ES-I3 (cell line): ENCODE measurements around the gene CADM2.

Experiments
- H3K36me3 ChIP-seq: 2 replicates; pipeline ENCODE4 v1.6.1; 2013; ENCODE audit warnings: mild to moderate bottlenecking, low read length, control low read depth, moderate library complexity; ENCODE audit not compliant: insufficient read depth
- H3K4me1 ChIP-seq: 2 replicates; pipeline ENCODE4 v1.6.1; 2013; ENCODE audit warnings: mild to moderate bottlenecking, control low read depth, low read length; ENCODE audit not compliant: insufficient read depth
- H3K9ac ChIP-seq: 2 replicates; pipeline ENCODE4 v1.6.1; 2013; ENCODE audit warnings: low read depth, mild to moderate bottlenecking, low read length, moderate library complexity
- H3K9me3 ChIP-seq: 2 replicates; pipeline ENCODE4 v1.6.1; 2013; ENCODE audit warnings: mild to moderate bottlenecking, low read length, moderate library complexity; ENCODE audit not compliant: control insufficient read depth, insufficient read depth

The CADM2 gene

DNA sequence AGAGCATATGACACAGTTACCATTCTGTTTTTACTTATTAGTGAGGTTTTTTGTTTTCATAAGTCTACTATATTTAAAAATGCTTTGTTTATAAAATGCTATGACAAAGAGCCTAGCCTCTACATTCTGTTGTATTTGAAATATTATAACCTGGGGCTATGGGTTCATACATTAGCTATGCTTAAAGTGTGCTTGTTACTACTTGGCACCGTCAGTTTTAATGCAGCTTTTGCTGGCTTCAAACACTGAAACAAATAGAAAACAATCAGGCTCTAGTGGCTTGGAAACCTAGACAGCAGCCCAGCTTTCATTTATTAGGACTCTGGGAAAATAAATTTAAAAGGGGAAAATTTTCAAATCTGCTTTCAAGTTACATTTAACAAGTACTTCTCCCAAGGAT, 635.9 kb downstream of the CADM2 start:
- no peaks in the 10 kb centered on the region for H3K4me1 ChIP-seq
- H3K36me3 ChIP-seq: no peaks in the 10 kb centered on the region
- no peaks in the 10 kb centered on the region for H3K9me3 ChIP-seq
- no peak overlapping the region for H3K9ac ChIP-seq

DNA sequence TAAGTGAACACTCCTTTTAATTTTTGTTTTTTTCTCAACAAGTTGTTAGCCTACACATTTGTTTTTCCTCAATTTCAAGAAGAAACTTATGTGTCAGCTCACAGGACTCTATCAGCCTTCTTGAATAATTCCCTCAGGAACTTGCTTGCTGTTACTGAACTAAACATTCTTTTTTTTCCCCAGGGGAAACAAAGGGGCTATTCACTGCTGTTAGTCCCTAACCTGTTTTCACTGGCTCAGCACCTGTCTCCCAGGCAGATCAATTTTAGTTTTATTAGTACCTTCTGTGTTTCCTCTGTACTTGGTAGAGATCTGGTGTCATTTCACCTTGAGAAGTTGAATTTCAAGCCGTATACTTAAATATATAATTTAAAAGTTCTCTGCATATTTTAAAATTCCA, 644.6 kb downstream of the CADM2 start:
- H3K4me1 ChIP-seq: no peaks in the 10 kb centered on the region
- H3K36me3 ChIP-seq: no peaks in the 10 kb centered on the region
- no peak overlapping the region for H3K9ac ChIP-seq
- H3K9me3 ChIP-seq: no peaks in the 10 kb centered on the region

DNA sequence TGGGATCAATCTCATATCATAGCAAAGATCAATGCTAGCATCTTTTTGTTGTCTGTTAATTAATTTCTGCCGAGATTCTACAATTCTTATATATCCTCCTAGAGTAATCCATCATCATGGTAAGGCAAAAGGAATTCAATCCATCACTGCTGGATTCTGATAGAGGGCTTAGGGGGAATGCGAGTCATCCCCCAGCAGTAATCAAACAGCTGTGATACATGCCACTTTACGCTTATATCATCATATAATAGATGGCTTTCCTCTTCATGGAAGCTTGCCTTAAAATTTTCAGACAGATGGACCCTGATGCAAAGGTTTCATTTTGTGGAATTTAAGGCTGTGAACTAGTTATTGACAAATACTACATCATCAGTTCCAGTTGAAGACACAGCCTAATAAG, 645.9 kb downstream of the CADM2 start:
- Histone ChIP-seq H3K9ac (no peak overlapping the region), H3K36me3 (no peaks in the 10 kb centered on the region)

DNA sequence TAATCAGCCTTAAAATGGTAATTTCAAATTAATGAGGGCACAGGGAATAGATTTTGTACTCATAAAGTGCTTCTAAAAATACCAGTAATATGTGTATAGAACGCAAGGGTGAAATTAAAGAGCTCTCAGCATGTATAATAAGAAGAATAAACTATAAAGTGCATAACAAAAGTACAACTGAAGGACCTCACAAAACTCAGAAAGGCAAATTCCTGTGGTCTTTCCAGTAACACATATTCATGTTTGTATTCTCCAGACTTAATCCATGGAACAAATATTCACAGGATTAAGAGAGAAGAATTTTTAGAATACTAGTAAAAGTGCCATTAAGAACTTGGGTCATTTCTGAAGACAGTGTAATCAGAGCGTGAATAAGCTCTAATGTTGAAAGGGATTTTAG, 646.3 kb downstream of the CADM2 start:
- no peaks in the 10 kb centered on the region for H3K4me1 ChIP-seq
- no peaks in the 10 kb centered on the region for H3K9me3 ChIP-seq
- H3K9ac ChIP-seq: no peak overlapping the region
- H3K36me3 ChIP-seq: no peaks in the 10 kb centered on the region

More for the DNA sequence above, 645.9 kb downstream of the CADM2 start:
- H3K9me3 ChIP-seq: no peaks in the 10 kb centered on the region
- no peaks in the 10 kb centered on the region for H3K4me1 ChIP-seq

DNA sequence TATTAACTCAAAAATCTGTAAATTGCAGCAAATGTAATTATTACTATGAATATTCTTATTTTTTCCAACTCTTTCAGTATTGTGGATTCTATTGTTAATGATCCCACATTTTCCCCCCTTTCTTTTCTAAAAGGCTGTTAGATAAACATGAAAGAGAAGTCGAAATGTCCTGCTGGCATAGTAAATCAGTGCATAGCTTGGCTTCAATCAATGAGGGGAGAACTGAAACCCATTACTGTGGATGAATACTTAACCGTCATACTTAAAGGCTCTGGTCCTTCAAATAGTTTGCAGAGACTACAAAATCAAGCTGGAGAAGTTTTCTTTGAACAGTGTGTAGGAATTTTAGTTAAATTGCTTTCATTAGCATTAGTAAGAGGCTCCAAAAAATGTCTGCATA, 667.9 kb downstream of the CADM2 start:
- Histone ChIP-seq H3K9ac (no peak overlapping the region), H3K4me1 (peaks cover 13% of the 10 kb centered on the region; the same call in 1 of the 2 replicates), H3K9me3 (no peaks in the 10 kb centered on the region), H3K36me3 (no peaks in the 10 kb centered on the region)

DNA sequence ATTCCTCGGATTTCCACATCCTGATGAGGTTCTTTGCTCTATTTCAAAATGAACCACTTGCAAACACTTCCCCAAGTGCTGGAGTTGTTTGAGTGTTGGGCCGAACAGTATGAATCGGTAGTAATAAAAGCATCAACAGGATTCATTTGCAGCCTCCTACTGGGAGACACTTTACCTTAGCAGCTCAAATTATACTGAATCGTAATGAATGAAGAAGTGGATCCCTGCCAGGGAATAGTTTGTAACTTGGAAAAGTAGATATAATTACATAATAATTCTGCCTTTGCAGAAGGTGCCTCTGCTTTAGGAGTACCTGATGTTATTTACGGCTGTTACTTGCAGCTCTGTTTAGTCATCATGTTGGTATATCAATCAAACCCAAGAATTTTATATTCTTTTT, 669.1 kb downstream of the CADM2 start:
- Histone ChIP-seq H3K9ac (no peak overlapping the region), H3K4me1 (peaks cover 13% of the 10 kb centered on the region; the same call in 1 of the 2 replicates), H3K9me3 (no peaks in the 10 kb centered on the region), H3K36me3 (no peaks in the 10 kb centered on the region)

DNA sequence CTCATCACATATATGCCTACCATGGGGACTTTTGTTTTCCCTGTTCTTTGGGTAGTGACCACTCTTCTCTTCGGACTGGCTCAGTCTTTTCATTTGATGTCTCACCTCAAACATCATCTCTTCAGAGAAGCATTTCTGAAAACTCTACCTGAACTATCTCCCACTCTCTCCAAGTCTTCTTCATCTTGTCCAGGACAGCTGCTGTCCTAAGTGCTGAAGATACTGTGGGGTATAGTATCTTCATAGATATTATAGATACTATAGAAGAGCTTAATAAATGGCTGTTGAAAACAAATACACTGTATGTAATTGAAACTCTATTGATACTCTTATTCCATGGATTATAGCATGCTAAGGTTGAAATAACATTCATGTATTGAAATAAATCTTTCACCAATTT, 672.3 kb downstream of the CADM2 start:
- no peaks in the 10 kb centered on the region for H3K9me3 ChIP-seq
- H3K36me3 ChIP-seq: no peaks in the 10 kb centered on the region
- no peak overlapping the region for H3K9ac ChIP-seq
- H3K4me1 ChIP-seq: peaks cover 13% of the 10 kb centered on the region; the same call in 1 of the 2 replicates

DNA sequence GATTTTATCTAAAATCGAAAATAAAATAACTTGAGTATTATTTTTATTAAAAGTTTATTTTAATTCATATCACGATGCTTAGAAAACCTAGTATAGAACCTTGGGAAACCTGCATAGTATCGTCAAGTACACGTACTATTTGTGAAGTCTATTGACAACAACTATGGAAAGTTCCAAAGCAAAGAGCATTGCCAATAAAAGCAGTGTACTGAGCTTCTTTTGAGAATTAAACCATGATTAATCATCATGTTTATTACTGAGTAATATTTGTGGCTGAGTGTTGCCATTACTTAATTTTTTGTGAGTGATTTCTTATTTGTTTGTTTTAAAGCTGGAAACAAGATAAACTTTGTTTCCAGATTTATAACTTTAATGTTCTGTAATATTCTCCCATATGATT, 674.1 kb downstream of the CADM2 start:
- Histone ChIP-seq H3K4me1 (0 out of 2 replicates have a peak, but pooled peaks cover 1% of the 10 kb centered on the region), H3K9ac (no peak overlapping the region), H3K9me3 (no peaks in the 10 kb centered on the region), H3K36me3 (no peaks in the 10 kb centered on the region)

DNA sequence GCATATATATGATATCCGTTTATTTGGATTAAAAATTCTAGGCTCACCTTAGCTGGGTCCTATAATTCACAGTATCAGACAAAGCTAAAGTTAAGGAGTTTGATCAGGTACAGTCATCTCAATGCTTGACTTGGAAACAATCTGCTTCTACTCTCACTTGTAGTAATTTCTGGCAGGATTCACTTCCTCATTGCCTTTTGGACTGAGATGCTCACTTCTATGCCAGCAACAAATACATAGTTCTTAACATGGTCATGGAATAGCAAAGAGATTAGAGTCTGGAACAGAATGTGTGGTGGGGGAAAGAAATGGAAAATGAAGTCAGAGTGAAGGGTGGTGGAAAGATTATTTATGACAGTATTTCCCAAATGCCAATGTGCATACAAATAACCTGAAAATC, 693.6 kb downstream of the CADM2 start:
- no peaks in the 10 kb centered on the region for H3K9me3 ChIP-seq
- no peaks in the 10 kb centered on the region for H3K36me3 ChIP-seq
- no peaks in the 10 kb centered on the region for H3K4me1 ChIP-seq
- no peak overlapping the region for H3K9ac ChIP-seq

DNA sequence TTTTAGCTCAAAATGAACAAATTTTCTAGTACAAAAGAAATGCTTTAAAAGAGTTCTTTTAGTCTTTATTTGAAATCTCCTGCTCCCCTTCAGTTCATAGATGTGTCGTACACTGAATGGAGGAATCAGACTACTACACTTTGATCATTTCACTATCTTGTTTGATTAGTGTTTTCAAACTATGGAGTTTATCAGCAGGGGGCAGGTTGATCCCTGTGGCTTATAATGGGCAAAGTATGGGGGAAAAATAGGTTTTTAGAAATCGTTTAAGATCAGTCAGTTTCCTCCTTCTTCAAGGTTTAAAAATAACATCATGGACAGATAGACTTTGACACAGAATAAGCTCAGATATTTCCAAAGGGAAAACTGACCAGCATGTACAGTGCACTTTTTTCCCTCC, 701.7 kb downstream of the CADM2 start:
- no peaks in the 10 kb centered on the region for H3K36me3 ChIP-seq
- no peak overlapping the region for H3K9ac ChIP-seq
- no peaks in the 10 kb centered on the region for H3K9me3 ChIP-seq
- H3K4me1 ChIP-seq: no peaks in the 10 kb centered on the region

DNA sequence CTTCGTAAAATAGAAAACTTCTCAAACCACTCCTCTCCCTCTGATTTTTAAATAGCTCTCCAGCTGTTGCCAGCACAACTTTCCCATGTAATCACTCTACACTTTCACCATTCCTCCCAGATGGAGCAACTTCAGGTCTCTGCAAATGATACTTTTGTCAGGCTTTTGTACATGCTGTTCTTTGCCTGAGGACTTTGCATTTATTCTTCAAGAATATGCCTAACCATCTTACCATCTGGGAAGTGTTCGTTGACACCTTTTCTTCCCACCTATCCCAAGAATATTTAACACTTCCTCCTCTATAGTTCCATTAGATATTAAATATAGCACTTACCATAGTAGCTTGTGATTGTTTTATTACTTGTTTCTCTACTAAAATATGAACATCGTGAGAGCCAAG, 703.7 kb downstream of the CADM2 start:
- Histone ChIP-seq H3K36me3 (no peaks in the 10 kb centered on the region), H3K9ac (no peak overlapping the region), H3K9me3 (no peaks in the 10 kb centered on the region), H3K4me1 (no peaks in the 10 kb centered on the region)

DNA sequence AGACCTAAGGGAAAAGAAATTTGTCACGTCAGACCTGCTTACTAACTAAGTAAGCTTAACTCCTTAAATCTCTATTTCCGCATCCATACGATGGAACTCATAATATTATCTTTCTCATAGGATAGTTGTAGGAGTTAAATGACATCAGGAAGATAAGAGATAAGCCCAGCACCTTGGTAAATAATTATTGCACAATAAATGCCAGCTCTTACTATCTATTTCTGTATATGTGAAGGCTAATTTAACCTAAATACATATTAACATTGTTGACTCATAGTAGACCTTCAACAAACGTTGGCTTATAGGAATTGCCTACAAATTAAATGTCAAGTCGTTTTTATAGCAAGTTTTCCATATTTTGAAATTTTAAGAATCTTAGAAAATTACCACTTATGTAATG, 709.0 kb downstream of the CADM2 start:
- no peaks in the 10 kb centered on the region for H3K9me3 ChIP-seq
- H3K9ac ChIP-seq: no peak overlapping the region
- H3K4me1 ChIP-seq: peaks cover 8% of the 10 kb centered on the region; the same call in 1 of the 2 replicates
- H3K36me3 ChIP-seq: no peaks in the 10 kb centered on the region

DNA sequence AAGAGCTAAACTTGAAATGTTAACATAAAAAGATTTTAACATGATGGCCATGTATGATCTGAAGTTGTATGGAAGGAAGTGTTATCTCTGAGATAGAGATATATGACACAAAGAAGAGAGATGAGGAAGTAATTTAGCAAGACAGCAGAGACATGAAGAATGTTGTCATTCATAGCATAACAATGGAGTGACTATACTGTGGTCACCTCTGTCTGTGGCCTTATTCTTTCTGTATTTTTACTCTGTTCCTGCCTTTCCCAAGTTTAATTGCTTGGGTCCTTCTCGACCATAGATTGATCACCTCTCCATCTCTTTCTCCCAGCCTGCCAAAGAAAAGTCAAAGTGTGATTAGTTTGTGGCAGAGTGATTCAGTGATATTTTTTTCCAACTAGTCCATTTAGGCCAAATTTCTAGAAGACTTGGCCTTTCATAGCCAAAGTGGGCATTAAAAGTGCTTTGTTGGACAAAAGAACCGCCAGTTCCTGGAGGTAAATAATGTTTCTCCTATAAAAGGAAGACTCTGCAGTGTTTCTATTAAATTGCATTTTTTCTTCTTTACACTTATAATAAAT, 711.9 kb downstream of the CADM2 start:
- H3K9me3 ChIP-seq: no peaks in the 10 kb centered on the region
- no peak overlapping the region for H3K9ac ChIP-seq

DNA sequence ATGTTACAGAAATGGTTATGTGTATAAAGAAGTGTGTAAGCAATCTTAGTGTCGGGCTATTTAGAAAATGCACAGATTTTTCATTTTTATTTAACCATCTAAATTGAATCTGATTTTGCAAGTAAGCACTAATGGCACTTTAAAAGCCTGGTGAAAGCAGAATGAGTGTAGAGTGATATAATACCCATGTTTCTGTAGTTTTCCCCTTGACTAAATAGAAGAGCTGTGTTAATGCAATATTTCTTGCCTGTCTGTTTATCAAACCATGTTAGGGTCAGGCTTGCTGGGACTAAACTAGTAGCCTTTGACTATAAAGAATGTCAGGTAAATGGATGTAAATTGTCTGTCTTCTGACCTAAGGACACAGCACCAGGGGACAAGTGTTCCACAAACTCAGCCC, 714.0 kb downstream of the CADM2 start:
- Histone ChIP-seq H3K9me3 (no peaks in the 10 kb centered on the region), H3K4me1 (peaks cover 8% of the 10 kb centered on the region; the same call in 1 of the 2 replicates), H3K36me3 (no peaks in the 10 kb centered on the region), H3K9ac (no peak overlapping the region)

More for the DNA sequence above, 711.9 kb downstream of the CADM2 start:
- no peaks in the 10 kb centered on the region for H3K36me3 ChIP-seq
- peaks cover 8% of the 10 kb centered on the region; the same call in 1 of the 2 replicates for H3K4me1 ChIP-seq

DNA sequence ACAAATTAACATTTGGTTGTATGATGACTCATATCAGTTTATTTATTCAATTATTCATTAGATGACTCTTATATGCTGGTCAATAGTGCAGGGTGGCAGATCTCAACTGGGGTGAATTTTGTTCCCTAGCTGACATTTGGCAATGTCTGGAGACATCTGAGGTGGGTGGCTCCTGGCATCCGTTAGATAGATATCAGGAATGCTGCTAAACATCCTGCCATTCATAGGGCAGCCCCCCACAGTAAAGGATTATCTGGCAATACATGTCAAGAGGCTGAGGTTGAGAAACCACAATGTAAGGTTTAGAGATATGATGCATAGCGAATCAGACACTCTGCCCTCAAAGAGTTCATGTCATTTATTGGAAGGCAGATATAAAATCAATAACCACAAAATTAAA, 719.9 kb downstream of the CADM2 start:
- Histone ChIP-seq H3K36me3 (no peaks in the 10 kb centered on the region), H3K9ac (no peak overlapping the region), H3K4me1 (no peaks in the 10 kb centered on the region), H3K9me3 (no peaks in the 10 kb centered on the region)

DNA sequence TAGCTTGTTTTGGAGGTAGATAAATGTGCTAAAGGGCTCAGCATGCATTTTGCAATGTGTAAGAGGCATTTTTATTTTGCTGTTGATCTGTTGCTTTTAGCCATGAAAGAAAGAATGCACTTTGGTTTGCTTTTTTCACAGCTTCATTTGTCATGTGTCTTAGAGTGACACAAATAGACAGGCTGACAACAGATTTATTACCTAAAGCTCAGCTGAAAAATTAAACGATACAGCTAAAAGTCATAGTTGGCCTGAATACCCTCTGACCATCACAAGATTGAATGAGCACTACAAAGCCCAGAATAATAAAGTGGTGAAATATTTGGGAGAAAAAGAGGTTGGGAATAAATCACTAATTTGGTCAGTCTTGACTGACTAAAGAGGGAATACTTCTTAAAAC, 723.1 kb downstream of the CADM2 start:
- no peak overlapping the region for H3K9ac ChIP-seq
- no peaks in the 10 kb centered on the region for H3K9me3 ChIP-seq
- no peaks in the 10 kb centered on the region for H3K36me3 ChIP-seq
- no peaks in the 10 kb centered on the region for H3K4me1 ChIP-seq
